ENCODE data around the gene MCAM. TPM values are rescaled to one million over a fixed set of nuclear protein-coding genes. Genes with fewer than 3 reads are reported as not detected.

Gene MCAM
- total RNA-seq, 1 donor from 2014 or later, result 23.3 TPM

DNA sequence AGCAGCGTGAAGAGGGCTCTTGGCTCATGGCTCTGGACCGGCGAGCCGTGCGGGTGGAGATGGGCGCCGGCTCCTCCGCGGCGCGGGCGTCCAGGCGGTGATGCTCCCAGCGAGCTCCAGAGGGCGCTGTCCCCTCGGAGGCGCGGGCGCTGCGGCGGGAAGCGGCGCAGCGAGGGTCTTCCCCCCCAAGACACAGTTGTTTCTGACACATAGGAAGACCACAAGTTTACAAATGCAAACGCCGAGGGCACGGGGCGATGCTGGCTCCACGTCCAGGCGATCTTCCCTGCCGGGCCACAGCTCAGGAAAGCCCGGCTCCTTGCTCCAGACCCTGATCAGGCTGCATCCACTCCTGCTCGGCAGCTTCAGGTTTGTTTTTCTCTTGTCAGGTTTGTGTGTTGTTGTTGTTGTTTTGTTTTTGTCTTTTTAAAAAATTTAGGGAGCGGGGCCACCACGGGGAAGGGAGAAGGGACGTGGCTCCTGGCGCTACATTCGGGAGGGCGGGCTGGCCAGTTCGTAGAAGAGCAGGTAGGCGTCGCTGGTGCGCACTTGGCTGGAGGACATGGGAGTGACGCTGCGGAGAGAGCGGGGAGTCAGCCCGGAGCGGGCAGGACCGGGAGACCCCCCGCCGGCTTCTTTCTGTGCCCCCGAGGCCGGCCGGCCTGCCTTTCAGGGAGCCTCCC lies 39.6 kb upstream of the MCAM start:
- Mint-ChIP-seq H3K4me1 (peaks cover 57% of the 10 kb centered on the region), H3K36me3 (peaks cover 13% of the 10 kb centered on the region), H3K9me3 (no peaks in the 10 kb centered on the region), H3K4me3 (peak overlapping the region; percentile 83), H3K27me3 (ENCODE audit: insufficient read depth, low read depth) (peaks cover 13% of the 10 kb centered on the region), H3K27ac (no peak overlapping the region)
- Histone ChIP-seq H3K79me2 (ENCODE audit: low read depth) (no peaks in the 10 kb centered on the region), H3K9me3 (ENCODE audit: low read depth) (no peaks in the 10 kb centered on the region), H3K36me3 (no peaks in the 10 kb centered on the region), H3K4me2 (peak overlapping the region; percentile 86), H2AFZ (replicated peaks) (peak overlapping the region; percentile 85), H3K27me3 (peaks cover 13% of the 10 kb centered on the region), H3K27ac (no peak overlapping the region), H3F3A (ENCODE audit: low read depth) (peaks cover 10% of the 10 kb centered on the region), H3K4me1 (peaks cover 20% of the 10 kb centered on the region), H4K20me1 (ENCODE audit: low read depth) (peaks cover 8% of the 10 kb centered on the region), H3K4me3 (peak overlapping the region; percentile 51), H3K9ac (no peak overlapping the region)
- peak; percentile 47 for TF ChIP-seq EZH2 (IDR thresholded peaks at IDR 0.05)
- TF ChIP-seq EZH2phosphoT487 (IDR thresholded peaks at IDR 0.05), result no peak
- TF ChIP-seq CTCF (IDR thresholded peaks at IDR 0.05), result peak; percentile 76
- peak; percentile 94 for DNase-seq (ENCODE audit: low spot score)

DNA sequence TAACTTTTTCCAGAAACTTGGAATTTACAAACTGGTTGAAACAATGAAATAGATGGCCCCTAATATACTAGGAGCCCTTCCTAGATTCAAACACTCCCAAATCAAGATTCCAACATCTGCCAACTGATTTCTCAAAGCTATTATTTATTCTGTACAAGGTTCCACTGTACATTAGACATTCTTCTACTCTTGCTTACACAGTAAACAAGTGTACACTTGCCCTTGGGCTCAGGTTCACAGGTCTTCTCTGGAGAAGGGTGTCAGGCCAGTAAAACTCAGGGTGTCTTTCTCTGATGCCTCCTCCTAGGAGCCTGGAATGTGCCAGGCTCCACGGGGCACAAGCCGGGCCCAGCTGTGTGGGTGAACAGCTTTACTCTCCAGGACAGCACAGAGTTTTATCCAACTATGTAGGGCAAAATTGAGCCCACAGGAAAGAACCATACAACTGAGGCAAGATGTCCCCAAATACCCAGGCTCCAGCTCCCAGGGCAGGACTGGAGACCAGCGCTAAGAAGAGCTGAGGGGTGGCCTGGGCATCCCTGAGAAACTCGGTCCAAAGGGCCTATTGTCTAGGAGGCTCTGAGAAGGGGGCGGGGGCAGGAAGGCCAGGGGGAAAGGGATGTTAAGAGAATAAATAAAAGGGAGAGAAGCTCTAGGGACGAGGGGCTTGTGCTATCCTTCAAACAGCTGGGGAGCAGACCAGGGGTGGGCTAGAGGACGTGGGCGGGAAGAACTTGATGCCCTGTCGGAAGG lies 38.3 kb upstream of the MCAM start:
- Histone ChIP-seq H3K4me1 (peaks cover 10% of the 10 kb centered on the region), H3K9me3 (ENCODE audit: low read depth) (no peaks in the 10 kb centered on the region), H3K36me3 (no peaks in the 10 kb centered on the region), H3K4me2 (peak overlapping the region; percentile 86), H3K79me2 (ENCODE audit: low read depth) (no peaks in the 10 kb centered on the region), H3K4me3 (no peak overlapping the region), H3K27me3 (peaks cover 13% of the 10 kb centered on the region), H3K27ac (no peak overlapping the region), H3F3A (ENCODE audit: low read depth) (peaks cover 9% of the 10 kb centered on the region), H3K9ac (no peak overlapping the region), H4K20me1 (ENCODE audit: low read depth) (no peaks in the 10 kb centered on the region), H2AFZ (replicated peaks) (no peak overlapping the region)
- Mint-ChIP-seq H3K4me1 (peaks cover 57% of the 10 kb centered on the region), H3K4me3 (peak overlapping the region; percentile 66), H3K27me3 (ENCODE audit: insufficient read depth, low read depth) (peaks cover 18% of the 10 kb centered on the region), H3K36me3 (peaks cover 13% of the 10 kb centered on the region), H3K9me3 (no peaks in the 10 kb centered on the region), H3K27ac (no peak overlapping the region)
- TF ChIP-seq EZH2 (IDR thresholded peaks at IDR 0.05) (no peak), EZH2phosphoT487 (IDR thresholded peaks at IDR 0.05) (no peak), CTCF (IDR thresholded peaks at IDR 0.05) (no peak)
- no peak for DNase-seq (ENCODE audit: low spot score)

- peak overlapping the region; percentile 75 for H3K27ac Mint-ChIP-seq
- TF ChIP-seq EZH2phosphoT487 (IDR thresholded peaks at IDR 0.05) (no peak), CTCF (IDR thresholded peaks at IDR 0.05) (no peak)
- H3K27ac ChIP-seq, result no peak overlapping the region
Measured at GRCh38 chr11:119352857-119353260, 35.9 kb upstream of the MCAM start.

More at GRCh38 chr11:119352857-119353260, 35.9 kb upstream of the MCAM start:
- Histone ChIP-seq H2AFZ (replicated peaks) (no peak overlapping the region), H3K36me3 (no peaks in the 10 kb centered on the region), H3K27me3 (peaks cover 13% of the 10 kb centered on the region), H3K9me3 (ENCODE audit: low read depth) (no peaks in the 10 kb centered on the region), H3K4me3 (no peak overlapping the region), H3K79me2 (ENCODE audit: low read depth) (no peaks in the 10 kb centered on the region), H3K4me2 (no peak overlapping the region), H3F3A (ENCODE audit: low read depth) (peaks cover 12% of the 10 kb centered on the region), H3K9ac (no peak overlapping the region), H3K4me1 (peaks cover 10% of the 10 kb centered on the region), H4K20me1 (ENCODE audit: low read depth) (no peaks in the 10 kb centered on the region)
- peaks cover 4% of the 10 kb centered on the region for H3K36me3 Mint-ChIP-seq
- H3K27me3 Mint-ChIP-seq (ENCODE audit: insufficient read depth, low read depth), result peaks cover 11% of the 10 kb centered on the region
- peaks cover 3% of the 10 kb centered on the region for H3K9me3 Mint-ChIP-seq
- no peak for DNase-seq (ENCODE audit: low spot score)
- H3K4me3 Mint-ChIP-seq, result peak overlapping the region; percentile 24
- peaks cover 62% of the 10 kb centered on the region for H3K4me1 Mint-ChIP-seq

All from neural progenitor cell (in vitro differentiated cells).